Right atrium auricular region (tissue), 2 donors: ENCODE measurements around the gene TTC8. TPM values are rescaled to one million over a fixed set of nuclear protein-coding genes. Genes with fewer than 3 reads are reported as not detected.

Experiments
- DNase-seq: peaks from one replicate; pipeline ENCODE4 v3.0.0-alpha.2; 2019; ENCODE audit warnings: low spot score
- H3K27ac ChIP-seq, 2 donors: fragments of 200-600 bp; sonication (generic); 1 replicate in 1 of 2; 2 replicates in 1 of 2; pipeline ENCODE4 v1.5.1; 2016 to 2019
- H3K27me3 ChIP-seq, 2 donors: fragments of 200-600 bp; sonication (generic); one replicate each; pipeline versions ENCODE4 v1.5.1 to v1.6.0; 2017 to 2019
- H3K36me3 ChIP-seq: fragments of 200-600 bp; sonication (generic); one replicate; pipeline ENCODE4 v1.5.1; 2016
- H3K4me1 ChIP-seq, 2 donors: fragments of 200-600 bp; sonication (generic); one replicate each; pipeline versions ENCODE4 v1.5.1 to v1.6.0; 2017 to 2019
- H3K4me3 ChIP-seq, 2 donors: fragments of 200-600 bp; sonication (generic); 1 replicate in 1 of 2; 2 replicates in 1 of 2; pipeline ENCODE4 v1.5.1; 2017 to 2019; ENCODE audit warnings: mild to moderate bottlenecking in 1 of 2, moderate library complexity in 1 of 2
- H3K9me3 ChIP-seq, 2 donors: fragments of 200-600 bp; sonication (generic); one replicate each; pipeline ENCODE4 v1.5.1; 2019
- CTCF ChIP-seq, 2 donors: fragments of 200-600 bp; sonication (generic); IDR thresholded peaks; one replicate each; pipeline ENCODE4 v1.5.1; 2019; ENCODE audit warnings: antibody characterized with exemption in 2 of 2
- total RNA-seq, 2 donors: library from RNA; depleted of rRNA; stranded (reverse); fragments of >200 nt; gene quantifications; one replicate each; pipeline ENCODE4 v1.1.0, GENCODE V29; 2016

TTC8 gene
- total RNA-seq, 2 donors from 2014 or later, result 8.0 to 19.5 TPM

GRCh38 chr14:88908216-88908615, 83.8 kb downstream of the TTC8 start:
- no peak for DNase-seq
- H3K36me3 ChIP-seq, result no peaks in the 10 kb centered on the region
- peaks cover 0 to 9% of the 10 kb centered on the region in 2 donors for H3K9me3 ChIP-seq
- TF ChIP-seq CTCF (IDR thresholded peaks at IDR 0.05), result no peak
- H3K4me3 ChIP-seq, result no peak overlapping the region
- no peak overlapping the region for H3K27ac ChIP-seq
- no peaks in the 10 kb centered on the region for H3K4me1 ChIP-seq
- no peaks in the 10 kb centered on the region for H3K27me3 ChIP-seq

DNA sequence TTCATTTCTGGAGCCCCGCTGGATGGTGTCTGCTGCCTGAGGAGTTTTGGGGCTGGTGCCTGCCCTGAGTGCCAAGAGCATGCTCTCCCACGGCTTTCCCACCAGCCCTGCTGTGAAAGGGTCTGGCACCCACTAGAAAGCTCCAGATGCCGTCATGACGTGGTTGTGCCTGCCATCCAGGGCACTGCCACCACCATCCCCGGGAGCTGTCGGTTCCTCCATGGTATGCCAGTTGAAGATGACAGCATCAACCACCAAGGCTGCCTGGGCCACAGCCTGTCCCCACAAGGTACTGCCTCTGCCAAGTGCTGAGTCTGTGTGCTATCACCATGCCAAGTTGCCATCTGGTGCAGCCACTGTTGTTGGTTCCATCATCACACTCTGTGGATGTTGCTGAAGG, 85.9 kb downstream of the TTC8 start:
- Histone ChIP-seq H3K36me3 (no peaks in the 10 kb centered on the region), H3K9me3 (peaks cover 0 to 9% of the 10 kb centered on the region in 2 donors), H3K4me3 (no peak overlapping the region), H3K27ac (no peak overlapping the region), H3K27me3 (no peaks in the 10 kb centered on the region), H3K4me1 (no peaks in the 10 kb centered on the region)
- DNase-seq, result no peak
- no peak for TF ChIP-seq CTCF (IDR thresholded peaks at IDR 0.05)

DNA sequence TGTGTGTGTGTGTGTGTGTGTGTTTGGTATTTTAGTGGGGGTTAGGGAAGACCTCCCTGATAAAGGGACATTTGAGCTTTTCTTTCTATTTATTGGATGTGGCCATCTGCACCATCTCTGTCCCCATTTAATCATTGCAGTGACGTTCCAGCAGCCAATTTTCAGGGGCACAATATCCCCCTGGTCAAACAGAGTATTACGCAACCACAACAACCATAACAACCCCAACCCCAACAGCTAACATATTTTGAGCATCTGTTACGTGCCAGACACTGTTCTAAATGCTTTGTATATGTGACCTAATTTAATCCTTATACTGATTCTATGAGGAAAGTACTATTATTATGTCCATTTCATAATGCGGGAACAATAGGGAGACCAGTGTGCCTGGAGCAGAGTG, 87.4 kb downstream of the TTC8 start:
- no peak for DNase-seq
- Histone ChIP-seq H3K9me3 (peaks cover 0 to 18% of the 10 kb centered on the region in 2 donors), H3K4me3 (no peak overlapping the region), H3K36me3 (no peaks in the 10 kb centered on the region), H3K27ac (no peak overlapping the region), H3K27me3 (no peaks in the 10 kb centered on the region), H3K4me1 (no peaks in the 10 kb centered on the region)
- no peak for TF ChIP-seq CTCF (IDR thresholded peaks at IDR 0.05)

GRCh38 chr14:88914956-88915355, 90.5 kb downstream of the TTC8 start:
- Histone ChIP-seq H3K27me3 (no peaks in the 10 kb centered on the region), H3K4me3 (no peak overlapping the region)
- no peak for DNase-seq

DNA sequence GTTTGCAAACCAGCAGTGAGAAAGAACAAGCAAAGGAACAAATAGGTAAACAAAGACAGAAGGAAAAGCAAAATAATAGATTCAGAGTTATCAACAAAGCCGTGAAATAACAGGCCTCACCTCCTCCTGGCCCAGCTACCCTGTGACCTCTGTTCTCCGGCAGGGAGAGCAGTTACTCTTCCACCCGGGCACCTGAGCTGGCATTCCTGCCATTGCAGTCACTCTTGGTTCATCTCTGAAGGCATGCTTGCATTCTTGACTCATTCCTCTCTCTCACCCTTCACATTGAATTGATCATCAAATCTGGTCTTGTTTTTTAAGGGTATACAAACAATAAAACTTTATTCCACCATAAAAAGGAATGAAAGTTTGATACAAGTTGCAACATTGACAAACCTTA, 95.1 kb downstream of the TTC8 start:
- Histone ChIP-seq H3K27ac (no peak overlapping the region), H3K4me1 (no peaks in the 10 kb centered on the region), H3K4me3 (no peak overlapping the region), H3K27me3 (no peaks in the 10 kb centered on the region), H3K36me3 (no peaks in the 10 kb centered on the region), H3K9me3 (peaks cover 0 to 15% of the 10 kb centered on the region in 2 donors)
- no peak for DNase-seq
- TF ChIP-seq CTCF (IDR thresholded peaks at IDR 0.05), result no peak

More at GRCh38 chr14:88914956-88915355, 90.5 kb downstream of the TTC8 start:
- Histone ChIP-seq H3K27ac (no peak overlapping the region), H3K4me1 (no peaks in the 10 kb centered on the region), H3K36me3 (no peaks in the 10 kb centered on the region), H3K9me3 (peaks cover 0 to 8% of the 10 kb centered on the region in 2 donors)
- TF ChIP-seq CTCF (IDR thresholded peaks at IDR 0.05), result no peak

Other genes starting within 250 kb of the TTC8 start
- gene EML5, start 31.7 kb upstream of the TTC8 start, total RNA-seq, result under 1 TPM; 0.11 to 0.75 TPM